ENCODE results near the gene SARDH. TPM values are rescaled to one million over a fixed set of nuclear protein-coding genes. Genes with fewer than 3 reads are reported as not detected.

Gene SARDH
- total and polyA plus RNA-seq, 9 of the 15 experiments (the other 6 are each of a cell fraction or from before 2014, with no cell fraction given), result 0.14 TPM; not detected in 8

DNA sequence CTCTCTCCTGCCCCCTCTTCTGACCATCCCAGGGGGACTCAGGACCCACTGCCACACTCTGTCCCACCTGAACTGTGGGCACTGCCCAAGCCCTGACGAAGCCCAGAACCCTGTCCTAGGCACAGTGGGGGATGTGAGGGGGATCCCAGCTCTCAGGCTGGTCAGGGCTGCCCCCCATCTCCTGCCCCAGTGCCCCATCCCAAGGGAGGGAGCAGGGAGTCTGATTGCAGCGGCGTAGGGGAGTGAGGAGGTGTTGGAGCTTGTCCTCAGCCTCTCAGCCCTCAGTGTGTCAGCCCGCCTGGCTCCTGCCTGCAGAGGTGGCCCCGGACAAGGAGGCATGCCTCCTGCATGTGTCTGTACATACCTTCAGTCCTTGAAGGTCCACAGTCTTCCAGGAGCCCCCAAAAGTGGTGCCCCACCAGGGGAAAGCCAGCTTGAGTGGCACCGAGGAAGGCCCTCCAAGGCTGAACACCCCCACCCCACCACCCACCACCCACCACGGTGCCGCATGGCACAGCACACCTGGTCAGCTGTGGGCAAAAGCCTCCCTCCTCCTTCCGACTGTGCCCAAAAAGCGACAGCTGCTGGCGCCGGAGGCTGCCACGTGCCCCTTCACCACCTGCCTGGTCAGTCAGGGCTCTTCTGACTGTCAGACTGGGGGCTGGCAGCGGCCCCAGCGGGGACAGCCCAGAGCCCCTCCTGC lies 930 bp downstream of the SARDH start:
- DNase-seq (ENCODE audit: extremely low read depth in 1 of 4, low spot score in 3 of 4), result no peak
- H4K20me1 ChIP-seq (replicated peaks; ENCODE audit: control insufficient read depth, insufficient read depth, low read length), result peaks cover 9% of the 10 kb centered on the region; the same call in 1 of the 2 replicates
- 7% methylated on average over 11 of the region's 15 CpGs for WGBS (ENCODE audit: insufficient coverage, low coverage, missing lambda C conversion rate)
- TF ChIP-seq DMBX1 (CRISPR knock-in tag; IDR thresholded peaks at IDR 0.05; ENCODE audit: borderline replicate concordance), result no peak
- TF ChIP-seq L3MBTL2 (IDR thresholded peaks at IDR 0.05), result no peak
- TF ChIP-seq, protein P1, sequence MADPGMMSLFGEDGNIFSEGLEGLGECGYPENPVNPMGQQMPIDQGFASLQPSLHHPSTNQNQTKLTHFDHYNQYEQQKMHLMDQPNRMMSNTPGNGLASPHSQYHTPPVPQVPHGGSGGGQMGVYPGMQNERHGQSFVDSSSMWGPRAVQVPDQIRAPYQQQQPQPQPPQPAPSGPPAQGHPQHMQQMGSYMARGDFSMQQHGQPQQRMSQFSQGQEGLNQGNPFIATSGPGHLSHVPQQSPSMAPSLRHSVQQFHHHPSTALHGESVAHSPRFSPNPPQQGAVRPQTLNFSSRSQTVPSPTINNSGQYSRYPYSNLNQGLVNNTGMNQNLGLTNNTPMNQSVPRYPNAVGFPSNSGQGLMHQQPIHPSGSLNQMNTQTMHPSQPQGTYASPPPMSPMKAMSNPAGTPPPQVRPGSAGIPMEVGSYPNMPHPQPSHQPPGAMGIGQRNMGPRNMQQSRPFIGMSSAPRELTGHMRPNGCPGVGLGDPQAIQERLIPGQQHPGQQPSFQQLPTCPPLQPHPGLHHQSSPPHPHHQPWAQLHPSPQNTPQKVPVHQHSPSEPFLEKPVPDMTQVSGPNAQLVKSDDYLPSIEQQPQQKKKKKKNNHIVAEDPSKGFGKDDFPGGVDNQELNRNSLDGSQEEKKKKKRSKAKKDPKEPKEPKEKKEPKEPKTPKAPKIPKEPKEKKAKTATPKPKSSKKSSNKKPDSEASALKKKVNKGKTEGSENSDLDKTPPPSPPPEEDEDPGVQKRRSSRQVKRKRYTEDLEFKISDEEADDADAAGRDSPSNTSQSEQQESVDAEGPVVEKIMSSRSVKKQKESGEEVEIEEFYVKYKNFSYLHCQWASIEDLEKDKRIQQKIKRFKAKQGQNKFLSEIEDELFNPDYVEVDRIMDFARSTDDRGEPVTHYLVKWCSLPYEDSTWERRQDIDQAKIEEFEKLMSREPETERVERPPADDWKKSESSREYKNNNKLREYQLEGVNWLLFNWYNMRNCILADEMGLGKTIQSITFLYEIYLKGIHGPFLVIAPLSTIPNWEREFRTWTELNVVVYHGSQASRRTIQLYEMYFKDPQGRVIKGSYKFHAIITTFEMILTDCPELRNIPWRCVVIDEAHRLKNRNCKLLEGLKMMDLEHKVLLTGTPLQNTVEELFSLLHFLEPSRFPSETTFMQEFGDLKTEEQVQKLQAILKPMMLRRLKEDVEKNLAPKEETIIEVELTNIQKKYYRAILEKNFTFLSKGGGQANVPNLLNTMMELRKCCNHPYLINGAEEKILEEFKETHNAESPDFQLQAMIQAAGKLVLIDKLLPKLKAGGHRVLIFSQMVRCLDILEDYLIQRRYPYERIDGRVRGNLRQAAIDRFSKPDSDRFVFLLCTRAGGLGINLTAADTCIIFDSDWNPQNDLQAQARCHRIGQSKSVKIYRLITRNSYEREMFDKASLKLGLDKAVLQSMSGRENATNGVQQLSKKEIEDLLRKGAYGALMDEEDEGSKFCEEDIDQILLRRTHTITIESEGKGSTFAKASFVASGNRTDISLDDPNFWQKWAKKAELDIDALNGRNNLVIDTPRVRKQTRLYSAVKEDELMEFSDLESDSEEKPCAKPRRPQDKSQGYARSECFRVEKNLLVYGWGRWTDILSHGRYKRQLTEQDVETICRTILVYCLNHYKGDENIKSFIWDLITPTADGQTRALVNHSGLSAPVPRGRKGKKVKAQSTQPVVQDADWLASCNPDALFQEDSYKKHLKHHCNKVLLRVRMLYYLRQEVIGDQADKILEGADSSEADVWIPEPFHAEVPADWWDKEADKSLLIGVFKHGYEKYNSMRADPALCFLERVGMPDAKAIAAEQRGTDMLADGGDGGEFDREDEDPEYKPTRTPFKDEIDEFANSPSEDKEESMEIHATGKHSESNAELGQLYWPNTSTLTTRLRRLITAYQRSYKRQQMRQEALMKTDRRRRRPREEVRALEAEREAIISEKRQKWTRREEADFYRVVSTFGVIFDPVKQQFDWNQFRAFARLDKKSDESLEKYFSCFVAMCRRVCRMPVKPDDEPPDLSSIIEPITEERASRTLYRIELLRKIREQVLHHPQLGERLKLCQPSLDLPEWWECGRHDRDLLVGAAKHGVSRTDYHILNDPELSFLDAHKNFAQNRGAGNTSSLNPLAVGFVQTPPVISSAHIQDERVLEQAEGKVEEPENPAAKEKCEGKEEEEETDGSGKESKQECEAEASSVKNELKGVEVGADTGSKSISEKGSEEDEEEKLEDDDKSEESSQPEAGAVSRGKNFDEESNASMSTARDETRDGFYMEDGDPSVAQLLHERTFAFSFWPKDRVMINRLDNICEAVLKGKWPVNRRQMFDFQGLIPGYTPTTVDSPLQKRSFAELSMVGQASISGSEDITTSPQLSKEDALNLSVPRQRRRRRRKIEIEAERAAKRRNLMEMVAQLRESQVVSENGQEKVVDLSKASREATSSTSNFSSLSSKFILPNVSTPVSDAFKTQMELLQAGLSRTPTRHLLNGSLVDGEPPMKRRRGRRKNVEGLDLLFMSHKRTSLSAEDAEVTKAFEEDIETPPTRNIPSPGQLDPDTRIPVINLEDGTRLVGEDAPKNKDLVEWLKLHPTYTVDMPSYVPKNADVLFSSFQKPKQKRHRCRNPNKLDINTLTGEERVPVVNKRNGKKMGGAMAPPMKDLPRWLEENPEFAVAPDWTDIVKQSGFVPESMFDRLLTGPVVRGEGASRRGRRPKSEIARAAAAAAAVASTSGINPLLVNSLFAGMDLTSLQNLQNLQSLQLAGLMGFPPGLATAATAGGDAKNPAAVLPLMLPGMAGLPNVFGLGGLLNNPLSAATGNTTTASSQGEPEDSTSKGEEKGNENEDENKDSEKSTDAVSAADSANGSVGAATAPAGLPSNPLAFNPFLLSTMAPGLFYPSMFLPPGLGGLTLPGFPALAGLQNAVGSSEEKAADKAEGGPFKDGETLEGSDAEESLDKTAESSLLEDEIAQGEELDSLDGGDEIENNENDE (IDR thresholded peaks at IDR 0.05; ENCODE audit: low read depth, low read length), result no peak
- no peak for TF ChIP-seq ZFP30 (CRISPR knock-in tag; IDR thresholded peaks at IDR 0.05; ENCODE audit: borderline replicate concordance)
- TF ChIP-seq, protein P2, sequence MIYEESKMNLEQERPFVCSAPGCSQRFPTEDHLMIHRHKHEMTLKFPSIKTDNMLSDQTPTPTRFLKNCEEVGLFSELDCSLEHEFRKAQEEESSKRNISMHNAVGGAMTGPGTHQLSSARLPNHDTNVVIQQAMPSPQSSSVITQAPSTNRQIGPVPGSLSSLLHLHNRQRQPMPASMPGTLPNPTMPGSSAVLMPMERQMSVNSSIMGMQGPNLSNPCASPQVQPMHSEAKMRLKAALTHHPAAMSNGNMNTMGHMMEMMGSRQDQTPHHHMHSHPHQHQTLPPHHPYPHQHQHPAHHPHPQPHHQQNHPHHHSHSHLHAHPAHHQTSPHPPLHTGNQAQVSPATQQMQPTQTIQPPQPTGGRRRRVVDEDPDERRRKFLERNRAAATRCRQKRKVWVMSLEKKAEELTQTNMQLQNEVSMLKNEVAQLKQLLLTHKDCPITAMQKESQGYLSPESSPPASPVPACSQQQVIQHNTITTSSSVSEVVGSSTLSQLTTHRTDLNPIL (CRISPR knock-in tag; IDR thresholded peaks at IDR 0.05), result no peak
- no peak for TF ChIP-seq HDAC6 (IDR thresholded peaks at IDR 0.05; ENCODE audit: low read depth, low read length)
- no peak for TF ChIP-seq ELF2 (CRISPR knock-in tag; IDR thresholded peaks at IDR 0.05)

More for the DNA sequence above, 930 bp downstream of the SARDH start:
- POLR2A ChIA-PET, result interaction anchor here (0.7 kb wide), 1 partner anchor 18 kb away, joined by 3 read pairs; no protein-coding TSS in a partner anchor
- intact Hi-C loops (cut with micrococcal nuclease), result no loop called here
- H3K36me3 ChIP-seq (ENCODE audit: control insufficient read depth, insufficient read depth, low read length), result no peaks in the 10 kb centered on the region
- H3K4me3 ChIP-seq, result no peak overlapping the region
- no peak overlapping the region for H3K27ac ChIP-seq (ENCODE audit: extremely low read depth, low read depth, low read length)
- no peaks in the 10 kb centered on the region for H3K9me3 ChIP-seq (replicated peaks; ENCODE audit: control insufficient read depth, insufficient read depth, low read depth, low read length)
- FAIRE-seq, result no peak
- no peaks in the 10 kb centered on the region for H3K9me1 ChIP-seq (ENCODE audit: control insufficient read depth, insufficient read depth, low read length)
- in situ Hi-C loops (cut with MboI), result no loop called here
- CTCF ChIA-PET (ENCODE audit: low intra/inter-chr PET ratio), result no interaction called here
- peaks cover 0 to 32% of the 10 kb centered on the region in 2 experiments; a peak in 2 of 5 replicates for H3K27me3 ChIP-seq (ENCODE audit: control insufficient read depth in 2 of 2, insufficient read depth in 2 of 2, low read length in 2 of 2)
- no peak overlapping the region; a peak in 1 of 4 replicates for H3K9ac ChIP-seq (ENCODE audit: insufficient read depth in 1 of 2, low read depth in 2 of 2, low read length in 2 of 2)
- no peak overlapping the region for H2AFZ ChIP-seq (ENCODE audit: low read depth, low read length)
- BruUV-seq (replicated peaks), result no TSS peak
- no peak overlapping the region for H3K4me2 ChIP-seq (ENCODE audit: insufficient read depth, low read length)
- H3K4me1 ChIP-seq (replicated peaks in 1 of 2; ENCODE audit: control insufficient read depth in 2 of 2, insufficient read depth in 2 of 2, low read length in 2 of 2), result peaks cover 0 to 15% of the 10 kb centered on the region in 2 experiments; a peak in 2 of 5 replicates
- ATAC-seq, result no peak
- H3K79me2 ChIP-seq (ENCODE audit: control insufficient read depth, insufficient read depth, low read length), result no peaks in the 10 kb centered on the region
